K562 (cell line): ENCODE results near the gene SENP1. TPM values are rescaled to one million over a fixed set of nuclear protein-coding genes. Genes with fewer than 3 reads are reported as not detected.

Experiments
- ATAC-seq: fragments of 200-7000 bp; cut with Tn5 transposase; 3 replicates; pipeline ENCODE4 v1.9.1; 2020; ENCODE audit warnings: moderate library complexity
- BruUV-seq: library from RNA; stranded (reverse); fragments of 400-500 nt; replicated peaks from 2 replicates; lab custom pipeline; 2021; lab: Mats Ljungman, UMichigan
- CTCF ChIA-PET: fragments of 300-600 bp; formaldehyde crosslinking; extraction: SDS; loops from one replicate; lab custom pipeline; 2021; ENCODE audit warnings: low intra/inter-chr PET ratio; lab: Yijun Ruan, JAX
- POLR2A ChIA-PET: fragments of 300-600, 350-650 bp; sonication (Branson Sonifier 250); formaldehyde crosslinking; extraction: SDS; loops from one replicate; lab custom pipeline; 2021; ENCODE audit warnings: antibody characterized with exemption, inconsistent platforms; lab: Yijun Ruan, JAX
- DNase-seq, 4 experiments: peaks; one replicate each; pipeline versions ENCODE4 v3.0.0 to v3.0.0-alpha.2; 2011 to 2018; ENCODE audit warnings: low spot score in 3 of 4, mixed read lengths in 3 of 4; ENCODE audit errors: extremely low read depth in 1 of 4
- FAIRE-seq: peaks from 2 replicates; lab custom pipeline; 2011; peaks lifted over from hg19 to GRCh38; lab: Jason Lieb, UNC
- H2AFZ ChIP-seq: 2 replicates; pipeline ENCODE4 v1.6.0; 2011; ENCODE audit warnings: low read depth, low read length, control low read depth, inconsistent platforms
- H3K27ac ChIP-seq: fragments of 200-600 bp; 3 replicates; pipeline ENCODE4 v1.8.0; 2011; ENCODE audit warnings: low read depth, mild to moderate bottlenecking, control low read depth, inconsistent platforms, low read length, moderate library complexity, mixed read lengths; ENCODE audit errors: extremely low read depth
- H3K27me3 ChIP-seq, 2 experiments: fragments of 300-600 bp in 1 of 2; 2 replicates in 1 of 2; 3 replicates in 1 of 2; pipeline versions ENCODE4 v1.6.0 to v1.8.0; 2011; ENCODE audit warnings: inconsistent platforms in 2 of 2, low read length in 2 of 2, mild to moderate bottlenecking in 1 of 2, mixed read lengths in 1 of 2, moderate library complexity in 1 of 2; ENCODE audit not compliant: control insufficient read depth in 2 of 2, insufficient read depth in 2 of 2
- H3K36me3 ChIP-seq: fragments of 300-600 bp; 3 replicates; pipeline ENCODE4 v1.8.0; 2011; ENCODE audit warnings: mild to moderate bottlenecking, low read length, inconsistent platforms; ENCODE audit not compliant: control insufficient read depth, insufficient read depth
- H3K4me1 ChIP-seq, 2 experiments: fragments of 200-600 bp in 1 of 2; replicated peaks in 1 of 2; 2 replicates in 1 of 2; 3 replicates in 1 of 2; pipeline versions ENCODE4 v1.5.1 to v1.8.0; 2011; ENCODE audit warnings: inconsistent platforms in 2 of 2, low read length in 2 of 2, mild to moderate bottlenecking in 1 of 2, mixed read lengths in 1 of 2, moderate library complexity in 1 of 2; ENCODE audit not compliant: control insufficient read depth in 2 of 2, insufficient read depth in 2 of 2
- H3K4me2 ChIP-seq: 2 replicates; pipeline ENCODE4 v1.6.1; 2011; ENCODE audit warnings: low read length, control low read depth, inconsistent platforms, mixed read lengths; ENCODE audit not compliant: insufficient read depth
- H3K4me3 ChIP-seq: fragments of 200-600 bp; sonication (generic), shearing (Covaris generic); 2 replicates; pipeline ENCODE4 v1.5.1; 2016; ENCODE audit warnings: control low read depth, inconsistent platforms
- H3K79me2 ChIP-seq: fragments of 200-600 bp; 3 replicates; pipeline ENCODE4 v1.8.0; 2011; ENCODE audit warnings: low read length, inconsistent platforms; ENCODE audit not compliant: control insufficient read depth, insufficient read depth
- H3K9ac ChIP-seq, 2 experiments: 2 replicates each; pipeline versions ENCODE4 v1.6.0 to v1.6.1; 2011; ENCODE audit warnings: low read depth in 2 of 2, low read length in 2 of 2, control low read depth in 1 of 2, inconsistent platforms in 1 of 2, mild to moderate bottlenecking in 1 of 2, mixed read lengths in 1 of 2; ENCODE audit not compliant: insufficient read depth in 1 of 2
- H3K9me1 ChIP-seq: one replicate; pipeline ENCODE4 v1.6.0; 2011; ENCODE audit warnings: inconsistent platforms, mild to moderate bottlenecking, low read length, moderate library complexity; ENCODE audit not compliant: control insufficient read depth, insufficient read depth
- H3K9me3 ChIP-seq: replicated peaks from 2 replicates; pipeline ENCODE4 v1.5.1; 2011; ENCODE audit warnings: low read depth, low read length, inconsistent platforms; ENCODE audit not compliant: control insufficient read depth, insufficient read depth
- H4K20me1 ChIP-seq: replicated peaks from 2 replicates; pipeline ENCODE4 v1.6.1; 2011; ENCODE audit warnings: low read length, inconsistent platforms, mixed read lengths; ENCODE audit not compliant: control insufficient read depth, insufficient read depth
- DNMT1 ChIP-seq: fragments of 450-650 bp; IDR thresholded peaks from 2 replicates; pipeline ENCODE4 v1.6.1; 2016; ENCODE audit warnings: antibody characterized with exemption, mild to moderate bottlenecking
- ETS2 ChIP-seq: IDR thresholded peaks from 2 replicates; pipeline ENCODE4 v1.6.1; 2016; ENCODE audit warnings: borderline replicate concordance, missing genetic modification characterization, mild to moderate bottlenecking, moderate library complexity, missing compliant biosample characterization; ENCODE audit not compliant: poor library complexity, severe bottlenecking
- NCOA4 ChIP-seq: fragments of 450-650 bp; IDR thresholded peaks from 2 replicates; pipeline ENCODE4 v1.6.1; 2018; ENCODE audit warnings: mild to moderate bottlenecking; ENCODE audit not compliant: partially characterized antibody
- NFE2 ChIP-seq: IDR thresholded peaks from 2 replicates; pipeline ENCODE4 v1.6.1; 2014; ENCODE audit warnings: antibody characterized with exemption, low read depth
- ZFX ChIP-seq: sonication (generic); formaldehyde crosslinking; IDR thresholded peaks from 2 replicates; pipeline ENCODE4 v1.8.0; 2022; ENCODE audit warnings: mild to moderate bottlenecking, missing genetic modification reagents, moderate library complexity
- ZNF124 ChIP-seq: sonication (generic); formaldehyde crosslinking; IDR thresholded peaks from 2 replicates; pipeline ENCODE4 v1.8.1; 2022; ENCODE audit warnings: missing genetic modification reagents
- WGBS: fragments of 100-300 bp; shearing (Covaris generic); methylation state at CpG from one replicate; pipeline ENCODE4 v1.1.6; 2016; ENCODE audit warnings: low coverage, mixed read lengths; ENCODE audit not compliant: insufficient coverage; ENCODE audit errors: missing lambda C conversion rate; 5-methylcytosine and 5-hydroxymethylcytosine counted together
- in situ Hi-C: fragments of 300-500 bp; cut with MboI; formaldehyde crosslinking; loops from 4 replicates; pipeline ENCODE4 v1.15.0; 2018; ENCODE audit warnings: inconsistent platforms, mixed read lengths
- intact Hi-C: fragments of 100-400 bp; cut with micrococcal nuclease; formaldehyde crosslinking; loops from 2 replicates; pipeline ENCODE4 v1.14.2; 2022
- polyA plus RNA-seq, 8 experiments: library from polyadenylated mRNA; depleted of rRNA in 4 of 8; stranded (reverse) in 5 of 8; unstranded in 3 of 8; fragments of >200 nt; fragmentation: Nextera tagmentation in 2 of 8; fragmentation: Illumina TruSeq in 1 of 8; extraction: Ambion mirVana in 2 of 8; extraction: Trizol in 1 of 8; gene quantifications; 2 replicates each; pipeline versions ENCODE4 v1.2.1 to v1.2.3, GENCODE V29; 2011 to 2014; ENCODE audit warnings: inconsistent platforms in 1 of 8, missing spikeins in 1 of 8
- total RNA-seq, 7 experiments: library from RNA; depleted of rRNA in 6 of 7; stranded (reverse); fragments of >200 nt in 6 of 7; fragmentation: Illumina TruSeq in 2 of 7; extraction: Trizol in 2 of 7; gene quantifications; 2 replicates each; pipeline versions ENCODE4 v1.2.1 to v1.2.3, GENCODE V29; 2011 to 2021; ENCODE audit warnings: low replicate concordance in 1 of 7
- TF ChIP-seq, protein P1 (sequence below): IDR thresholded peaks from 2 replicates; pipeline ENCODE4 v1.6.1; 2011; ENCODE audit warnings: borderline replicate concordance, low read depth, mild to moderate bottlenecking, moderate library complexity, low read length; ENCODE audit not compliant: insufficient read depth, poor library complexity, severe bottlenecking
- TF ChIP-seq, protein P2 (sequence below): fragments of 150-350 bp; IDR thresholded peaks from 2 replicates; pipeline ENCODE4 v1.6.1; 2014; ENCODE audit warnings: low read depth, mild to moderate bottlenecking, low read length, borderline replicate concordance
- TF ChIP-seq, protein P3 (sequence below): sonication (generic); formaldehyde crosslinking; IDR thresholded peaks from 2 replicates; pipeline ENCODE4 v1.8.1; 2023; ENCODE audit warnings: mild to moderate bottlenecking, missing genetic modification reagents

The SENP1 gene
- total and polyA plus RNA-seq, 9 of the 15 experiments (the other 6 are each of a cell fraction or from before 2014, with no cell fraction given) = 15.5 to 59.0 (median 36.3) TPM

DNA sequence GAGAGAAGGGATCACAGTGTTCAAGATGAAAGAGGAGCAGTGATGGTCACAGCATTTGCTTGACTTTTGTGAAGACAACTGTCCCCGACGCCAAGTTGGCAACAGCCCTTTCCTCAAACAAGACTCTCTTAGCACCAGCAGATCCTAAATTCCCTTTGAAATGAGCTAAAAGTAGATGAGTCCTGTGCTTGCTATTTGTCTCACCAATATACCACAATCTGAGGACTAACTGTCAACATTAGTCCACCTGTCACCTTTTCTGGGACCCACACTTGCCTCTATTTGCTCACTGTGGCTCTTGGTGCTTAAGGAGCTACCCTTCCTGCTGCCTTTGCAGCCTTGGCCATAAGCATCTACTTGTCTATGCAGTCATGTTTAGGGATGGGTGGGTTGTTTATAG lies 54.2 kb downstream of the SENP1 start (continued):
- TF ChIP-seq, protein P1, sequence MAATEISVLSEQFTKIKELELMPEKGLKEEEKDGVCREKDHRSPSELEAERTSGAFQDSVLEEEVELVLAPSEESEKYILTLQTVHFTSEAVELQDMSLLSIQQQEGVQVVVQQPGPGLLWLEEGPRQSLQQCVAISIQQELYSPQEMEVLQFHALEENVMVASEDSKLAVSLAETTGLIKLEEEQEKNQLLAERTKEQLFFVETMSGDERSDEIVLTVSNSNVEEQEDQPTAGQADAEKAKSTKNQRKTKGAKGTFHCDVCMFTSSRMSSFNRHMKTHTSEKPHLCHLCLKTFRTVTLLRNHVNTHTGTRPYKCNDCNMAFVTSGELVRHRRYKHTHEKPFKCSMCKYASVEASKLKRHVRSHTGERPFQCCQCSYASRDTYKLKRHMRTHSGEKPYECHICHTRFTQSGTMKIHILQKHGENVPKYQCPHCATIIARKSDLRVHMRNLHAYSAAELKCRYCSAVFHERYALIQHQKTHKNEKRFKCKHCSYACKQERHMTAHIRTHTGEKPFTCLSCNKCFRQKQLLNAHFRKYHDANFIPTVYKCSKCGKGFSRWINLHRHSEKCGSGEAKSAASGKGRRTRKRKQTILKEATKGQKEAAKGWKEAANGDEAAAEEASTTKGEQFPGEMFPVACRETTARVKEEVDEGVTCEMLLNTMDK = no peak
- TF ChIP-seq ZNF124 = no peak
- no peak for TF ChIP-seq ETS2 (tag)
- TF ChIP-seq, protein P2, sequence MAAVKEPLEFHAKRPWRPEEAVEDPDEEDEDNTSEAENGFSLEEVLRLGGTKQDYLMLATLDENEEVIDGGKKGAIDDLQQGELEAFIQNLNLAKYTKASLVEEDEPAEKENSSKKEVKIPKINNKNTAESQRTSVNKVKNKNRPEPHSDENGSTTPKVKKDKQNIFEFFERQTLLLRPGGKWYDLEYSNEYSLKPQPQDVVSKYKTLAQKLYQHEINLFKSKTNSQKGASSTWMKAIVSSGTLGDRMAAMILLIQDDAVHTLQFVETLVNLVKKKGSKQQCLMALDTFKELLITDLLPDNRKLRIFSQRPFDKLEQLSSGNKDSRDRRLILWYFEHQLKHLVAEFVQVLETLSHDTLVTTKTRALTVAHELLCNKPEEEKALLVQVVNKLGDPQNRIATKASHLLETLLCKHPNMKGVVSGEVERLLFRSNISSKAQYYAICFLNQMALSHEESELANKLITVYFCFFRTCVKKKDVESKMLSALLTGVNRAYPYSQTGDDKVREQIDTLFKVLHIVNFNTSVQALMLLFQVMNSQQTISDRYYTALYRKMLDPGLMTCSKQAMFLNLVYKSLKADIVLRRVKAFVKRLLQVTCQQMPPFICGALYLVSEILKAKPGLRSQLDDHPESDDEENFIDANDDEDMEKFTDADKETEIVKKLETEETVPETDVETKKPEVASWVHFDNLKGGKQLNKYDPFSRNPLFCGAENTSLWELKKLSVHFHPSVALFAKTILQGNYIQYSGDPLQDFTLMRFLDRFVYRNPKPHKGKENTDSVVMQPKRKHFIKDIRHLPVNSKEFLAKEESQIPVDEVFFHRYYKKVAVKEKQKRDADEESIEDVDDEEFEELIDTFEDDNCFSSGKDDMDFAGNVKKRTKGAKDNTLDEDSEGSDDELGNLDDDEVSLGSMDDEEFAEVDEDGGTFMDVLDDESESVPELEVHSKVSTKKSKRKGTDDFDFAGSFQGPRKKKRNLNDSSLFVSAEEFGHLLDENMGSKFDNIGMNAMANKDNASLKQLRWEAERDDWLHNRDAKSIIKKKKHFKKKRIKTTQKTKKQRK = no peak

DNA sequence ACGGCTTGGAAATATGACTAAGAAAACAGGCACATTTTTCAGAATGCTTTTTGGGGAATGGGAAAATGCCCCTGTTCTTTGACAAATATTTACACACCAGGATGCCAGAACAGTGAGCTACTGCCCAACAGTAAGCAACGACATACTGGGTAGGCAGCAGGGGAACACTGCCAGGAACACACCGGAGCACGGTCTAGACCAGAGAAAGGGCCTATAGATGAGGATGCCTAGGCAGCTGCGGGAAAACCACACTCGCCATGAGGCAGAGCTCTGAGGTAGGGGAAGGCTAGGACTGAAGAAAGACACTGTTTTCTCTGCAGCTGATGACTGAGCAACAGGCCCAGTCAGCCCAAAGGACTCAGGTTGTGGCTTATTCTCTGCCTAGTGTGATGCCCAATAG lies 55.7 kb downstream of the SENP1 start:
- Histone ChIP-seq H3K9me3 (no peaks in the 10 kb centered on the region), H3K9me1 (no peaks in the 10 kb centered on the region), H4K20me1 (no peaks in the 10 kb centered on the region), H3K4me3 (no peak overlapping the region), H3K9ac (no peak overlapping the region), H3K36me3 (peaks cover 67% of the 10 kb centered on the region), H3K27ac (no peak overlapping the region), H3K79me2 (no peaks in the 10 kb centered on the region), H3K27me3 (no peaks in the 10 kb centered on the region), H2AFZ (no peak overlapping the region), H3K4me2 (no peak overlapping the region), H3K4me1 (no peaks in the 10 kb centered on the region)
- ATAC-seq = no peak
- intact Hi-C loops = no loop called here
- WGBS = 92% methylated on average over 6 of the region's 6 CpGs
- TF ChIP-seq NCOA4 = no peak
- TF ChIP-seq NFE2 = no peak
- TF ChIP-seq, protein P3, sequence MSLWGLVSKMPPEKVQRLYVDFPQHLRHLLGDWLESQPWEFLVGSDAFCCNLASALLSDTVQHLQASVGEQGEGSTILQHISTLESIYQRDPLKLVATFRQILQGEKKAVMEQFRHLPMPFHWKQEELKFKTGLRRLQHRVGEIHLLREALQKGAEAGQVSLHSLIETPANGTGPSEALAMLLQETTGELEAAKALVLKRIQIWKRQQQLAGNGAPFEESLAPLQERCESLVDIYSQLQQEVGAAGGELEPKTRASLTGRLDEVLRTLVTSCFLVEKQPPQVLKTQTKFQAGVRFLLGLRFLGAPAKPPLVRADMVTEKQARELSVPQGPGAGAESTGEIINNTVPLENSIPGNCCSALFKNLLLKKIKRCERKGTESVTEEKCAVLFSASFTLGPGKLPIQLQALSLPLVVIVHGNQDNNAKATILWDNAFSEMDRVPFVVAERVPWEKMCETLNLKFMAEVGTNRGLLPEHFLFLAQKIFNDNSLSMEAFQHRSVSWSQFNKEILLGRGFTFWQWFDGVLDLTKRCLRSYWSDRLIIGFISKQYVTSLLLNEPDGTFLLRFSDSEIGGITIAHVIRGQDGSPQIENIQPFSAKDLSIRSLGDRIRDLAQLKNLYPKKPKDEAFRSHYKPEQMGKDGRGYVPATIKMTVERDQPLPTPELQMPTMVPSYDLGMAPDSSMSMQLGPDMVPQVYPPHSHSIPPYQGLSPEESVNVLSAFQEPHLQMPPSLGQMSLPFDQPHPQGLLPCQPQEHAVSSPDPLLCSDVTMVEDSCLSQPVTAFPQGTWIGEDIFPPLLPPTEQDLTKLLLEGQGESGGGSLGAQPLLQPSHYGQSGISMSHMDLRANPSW (CRISPR knock-in tag) = no peak
- TF ChIP-seq ZFX = no peak
- no peak for TF ChIP-seq DNMT1
- no peak for FAIRE-seq
- ChIA-PET POLR2A (no interaction called here), CTCF (no interaction called here)
- no peak for DNase-seq
- in situ Hi-C loops = no loop called here
- no TSS peak for BruUV-seq
